Activated T-cell treated with anti-CD3 and anti-CD28 coated beads, Interleukin-2, amount 50 U/mL, for 72 hours (primary cell): ENCODE results near the gene TNFRSF18. TPM values are rescaled to one million over a fixed set of nuclear protein-coding genes. Genes with fewer than 3 reads are reported as not detected.
A peak's percentile ranks its signal among the peaks of the same experiment; 100 is the strongest.
"Not testable (repeated sequence)": the region's sequence is repeated elsewhere in the genome, so short reads cannot be mapped to it uniquely, and the experiment has no call there.

Source experiments
- ATAC-seq, 2 donors: fragments of 150-1000 bp; cut with Tn5 transposase; replicated peaks in 1 of 2; 2 replicates each; pipeline ENCODE4 v1.10.0; 2021; ENCODE audit warnings: moderate library complexity in 2 of 2, mild to moderate bottlenecking in 1 of 2
- DNase-seq, 2 donors: peaks; one replicate each; pipeline ENCODE4 v3.0.0; 2021 to 2022; ENCODE audit warnings: mixed read lengths in 1 of 2
- H3K27ac Mint-ChIP-seq: one replicate; pipeline ENCODE4 v1.8.0; 2022; ENCODE audit warnings: mild to moderate bottlenecking, moderate library complexity, mixed read lengths
- H3K27me3 Mint-ChIP-seq: one replicate; pipeline ENCODE4 v1.8.0; 2022; ENCODE audit warnings: low read depth, mixed read lengths
- H3K36me3 Mint-ChIP-seq, 2 donors: one replicate each; pipeline ENCODE4 v1.8.0; 2022; ENCODE audit warnings: mixed read lengths in 2 of 2, mild to moderate bottlenecking in 1 of 2; ENCODE audit not compliant: insufficient read depth in 2 of 2
- H3K4me1 Mint-ChIP-seq: one replicate; pipeline ENCODE4 v1.8.0; 2022; ENCODE audit warnings: low read depth, mixed read lengths
- H3K4me3 Mint-ChIP-seq, 2 donors: one replicate each; pipeline ENCODE4 v1.8.0; 2022; ENCODE audit warnings: mild to moderate bottlenecking in 2 of 2, mixed read lengths in 2 of 2, moderate library complexity in 2 of 2
- H3K9me3 Mint-ChIP-seq, 2 donors: one replicate each; pipeline ENCODE4 v1.8.0; 2022; ENCODE audit warnings: mixed read lengths in 2 of 2
- total RNA-seq, 2 donors: library from RNA; stranded (reverse); gene quantifications; one replicate each; pipeline ENCODE4 v1.2.3, GENCODE V29; 2022

TNFRSF18 gene
- total RNA-seq, 2 donors from 2014 or later: 245 to 324 TPM

- no peak for ATAC-seq
- no peak overlapping the region for H3K27ac Mint-ChIP-seq
These were observed 29.5 kb downstream of the TNFRSF18 start for GRCh38 chr1:1176931-1177330.

GRCh38 chr1:1176063-1176761 lies 30.2 kb downstream of the TNFRSF18 start:
- not testable (repeated sequence) for H3K9me3 Mint-ChIP-seq, H3K27ac Mint-ChIP-seq
- H3K4me1 Mint-ChIP-seq: peaks cover 11% of the 10 kb centered on the region

More at GRCh38 chr1:1176931-1177330, 29.5 kb downstream of the TNFRSF18 start:
- Mint-ChIP-seq H3K36me3 (no peaks in the 10 kb centered on the region), H3K4me3 (no peak overlapping the region), H3K4me1 (peaks cover 10% of the 10 kb centered on the region), H3K27me3 (peaks cover 17% of the 10 kb centered on the region), H3K9me3 (no peaks in the 10 kb centered on the region)
- no peak for DNase-seq

GRCh38 chr1:1175221-1176062 lies 30.9 kb downstream of the TNFRSF18 start:
- H3K9me3 Mint-ChIP-seq: no peaks in the 10 kb centered on the region
- H3K4me3 Mint-ChIP-seq: no peak overlapping the region
- no peak overlapping the region for H3K27ac Mint-ChIP-seq
- peaks cover 8% of the 10 kb centered on the region for H3K27me3 Mint-ChIP-seq
- DNase-seq: no peak
- ATAC-seq: no peak
- H3K36me3 Mint-ChIP-seq: no peaks in the 10 kb centered on the region
- H3K4me1 Mint-ChIP-seq: peaks cover 11% of the 10 kb centered on the region

More at GRCh38 chr1:1176063-1176761, 30.2 kb downstream of the TNFRSF18 start:
- H3K36me3 Mint-ChIP-seq, DNase-seq, ATAC-seq, H3K4me3 Mint-ChIP-seq: not testable (repeated sequence)
- peaks cover 10% of the 10 kb centered on the region for H3K27me3 Mint-ChIP-seq

- peak in 1 of 2 donors; percentile 38 for DNase-seq
- H3K4me3 Mint-ChIP-seq: peak within 1 kb of the TSS in 1 of 2 donors; percentile 31
- ATAC-seq: peak; percentile 20 to 68
These were observed 32.5 kb downstream of the TNFRSF18 start, which contains the start of gene TTLL10 for GRCh38 chr1:1173793-1174415. TTLL10 (plus strand) TSS chr1:1173880; CDS start chr1:1179216, 5,336 bp downstream.

GRCh38 chr1:1173061-1173792 lies 33.2 kb downstream of the TNFRSF18 start:
- H3K4me3 Mint-ChIP-seq: peak overlapping the region in 1 of 2 donors; percentile 31
- H3K4me1 Mint-ChIP-seq: peaks cover 17% of the 10 kb centered on the region
- no peaks in the 10 kb centered on the region for H3K36me3 Mint-ChIP-seq
- H3K27me3 Mint-ChIP-seq: peaks cover 14% of the 10 kb centered on the region
- no peaks in the 10 kb centered on the region for H3K9me3 Mint-ChIP-seq
- ATAC-seq: peak in 1 of 2 donors; percentile 30
- DNase-seq: no peak
- H3K27ac Mint-ChIP-seq: no peak overlapping the region

More at GRCh38 chr1:1173793-1174415, 32.5 kb downstream of the TNFRSF18 start, which contains the start of gene TTLL10:
- Mint-ChIP-seq H3K27ac (no peak within 1 kb of the TSS), H3K9me3 (no peaks in the 10 kb centered on the region), H3K4me1 (peaks cover 17% of the 10 kb centered on the region), H3K27me3 (peaks cover 14% of the 10 kb centered on the region), H3K36me3 (no peaks in the 10 kb centered on the region)

GRCh38 chr1:1171546-1172340 lies 34.6 kb downstream of the TNFRSF18 start:
- ATAC-seq: peak; percentile 44 to 67
- H3K27ac Mint-ChIP-seq: no peak overlapping the region
- no peaks in the 10 kb centered on the region for H3K9me3 Mint-ChIP-seq
- peak overlapping the region; percentile 2 to 75 for H3K4me3 Mint-ChIP-seq
- no peaks in the 10 kb centered on the region for H3K36me3 Mint-ChIP-seq
- H3K27me3 Mint-ChIP-seq: peaks cover 9% of the 10 kb centered on the region
- H3K4me1 Mint-ChIP-seq: peaks cover 17% of the 10 kb centered on the region
- peak; percentile 14 to 34 for DNase-seq

GRCh38 chr1:1171161-1171545 lies 35.2 kb downstream of the TNFRSF18 start:
- Mint-ChIP-seq H3K27ac (no peak overlapping the region), H3K4me3 (peak overlapping the region in 1 of 2 donors; percentile 46), H3K4me1 (peaks cover 17% of the 10 kb centered on the region), H3K36me3 (no peaks in the 10 kb centered on the region), H3K9me3 (no peaks in the 10 kb centered on the region), H3K27me3 (peaks cover 6% of the 10 kb centered on the region)
- no peak for DNase-seq
- no peak for ATAC-seq

GRCh38 chr1:1170215-1171091 lies 35.9 kb downstream of the TNFRSF18 start:
- no peak for DNase-seq
- Mint-ChIP-seq H3K4me1 (peaks cover 17% of the 10 kb centered on the region), H3K4me3 (peak overlapping the region in 1 of 2 donors; percentile 12), H3K27ac (no peak overlapping the region), H3K36me3 (no peaks in the 10 kb centered on the region), H3K27me3 (peaks cover 6% of the 10 kb centered on the region), H3K9me3 (no peaks in the 10 kb centered on the region)
- ATAC-seq: no peak

GRCh38 chr1:1169429-1170214 lies 36.8 kb downstream of the TNFRSF18 start:
- H3K4me1 Mint-ChIP-seq: peaks cover 15% of the 10 kb centered on the region
- H3K4me3 Mint-ChIP-seq: no peak overlapping the region
- ATAC-seq: no peak
- DNase-seq: no peak
- no peaks in the 10 kb centered on the region for H3K9me3 Mint-ChIP-seq
- H3K27ac Mint-ChIP-seq: no peak overlapping the region
- peaks cover 6% of the 10 kb centered on the region for H3K27me3 Mint-ChIP-seq
- H3K36me3 Mint-ChIP-seq: no peaks in the 10 kb centered on the region

- peaks cover 6% of the 10 kb centered on the region for H3K27me3 Mint-ChIP-seq
- DNase-seq: no peak
- ATAC-seq: no peak
- peaks cover 12% of the 10 kb centered on the region for H3K4me1 Mint-ChIP-seq
- H3K36me3 Mint-ChIP-seq: no peaks in the 10 kb centered on the region
- no peak overlapping the region for H3K27ac Mint-ChIP-seq
- no peaks in the 10 kb centered on the region for H3K9me3 Mint-ChIP-seq
- H3K4me3 Mint-ChIP-seq: no peak overlapping the region
These were observed 37.7 kb downstream of the TNFRSF18 start for GRCh38 chr1:1168451-1169411.
